PFSK-1 (cell line): ENCODE results near the gene SLC12A3.

Source experiments
- FOXP2 ChIP-seq: optimal IDR thresholded peaks from 2 replicates; pipeline ENCODE3; 2011; ENCODE audit warnings: borderline replicate concordance, control low read depth, inconsistent platforms; ENCODE audit not compliant: insufficient read depth; ENCODE audit errors: extremely low read length, extremely low read depth
- POLR2AphosphoS5 ChIP-seq: IDR thresholded peaks from 2 replicates; pipeline ENCODE4 v1.6.1; 2012; ENCODE audit warnings: low read depth, mild to moderate bottlenecking, control low read depth, low read length, moderate library complexity
- SIN3A ChIP-seq: IDR thresholded peaks from 2 replicates; pipeline ENCODE4 v1.6.1; 2012; ENCODE audit warnings: mild to moderate bottlenecking, low read length, moderate library complexity, borderline replicate concordance; ENCODE audit not compliant: insufficient read depth
- TAF1 ChIP-seq: IDR thresholded peaks from 2 replicates; pipeline ENCODE4 v1.6.1; 2012; ENCODE audit warnings: low read length, control low read depth, borderline replicate concordance; ENCODE audit not compliant: insufficient read depth
- TF ChIP-seq, protein P1 (sequence below), 2 experiments: IDR thresholded peaks; 2 replicates each; pipeline versions ENCODE4 v1.6.1 to v1.8.0; 2011 to 2012; ENCODE audit warnings: low read depth in 2 of 2, low read length in 2 of 2, control low read depth in 1 of 2, inconsistent platforms in 1 of 2, mild to moderate bottlenecking in 1 of 2, moderate library complexity in 1 of 2; ENCODE audit not compliant: insufficient read depth in 1 of 2

SLC12A3 gene

DNA sequence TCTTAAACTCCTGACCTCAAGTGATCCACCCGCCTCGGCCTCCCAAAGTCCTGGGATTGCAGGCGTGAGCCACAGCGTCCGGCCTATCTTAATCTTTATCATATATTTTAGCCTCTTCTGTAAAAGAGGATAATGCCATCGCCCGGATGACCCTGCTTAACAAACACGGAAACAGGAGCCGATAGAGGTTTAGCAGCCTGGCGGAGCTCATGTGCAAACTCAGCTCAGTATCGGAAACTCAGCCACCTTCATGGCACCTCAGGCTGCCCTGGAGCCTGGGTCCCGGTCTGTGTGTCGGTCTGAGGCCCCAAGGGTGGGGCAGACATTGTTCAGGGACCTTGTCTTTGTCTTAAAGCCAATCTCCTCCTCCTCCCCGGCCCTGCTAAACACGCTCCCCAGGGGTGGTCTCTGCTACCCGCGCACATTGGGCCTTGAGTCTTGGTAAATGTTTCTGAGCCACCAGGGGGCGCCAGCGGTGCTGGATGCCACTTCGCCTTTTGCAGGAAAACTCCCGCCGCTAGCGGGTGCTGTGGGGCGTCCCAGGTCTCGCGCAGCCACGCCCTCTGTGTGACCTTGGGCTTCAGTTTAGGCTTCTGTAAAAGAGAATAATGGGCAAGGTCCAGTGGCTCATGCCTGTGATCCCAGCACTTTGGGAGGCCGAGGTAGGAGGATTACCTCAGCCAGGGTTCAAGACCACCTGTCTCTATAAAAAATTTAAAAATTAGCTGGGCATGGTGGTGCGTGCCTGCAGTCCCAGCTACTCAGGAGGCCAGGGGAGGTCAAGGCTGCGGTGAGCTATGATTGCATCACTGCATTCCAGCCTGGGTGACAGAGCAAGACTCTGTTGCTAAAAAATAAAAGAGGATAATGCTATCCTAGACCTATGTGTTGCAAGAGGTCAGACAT lies 99.5 kb downstream of the SLC12A3 start:
- TF ChIP-seq FOXP2 (no peak), POLR2AphosphoS5 (no peak), TAF1 (no peak), SIN3A (no peak)
- TF ChIP-seq, protein P1, sequence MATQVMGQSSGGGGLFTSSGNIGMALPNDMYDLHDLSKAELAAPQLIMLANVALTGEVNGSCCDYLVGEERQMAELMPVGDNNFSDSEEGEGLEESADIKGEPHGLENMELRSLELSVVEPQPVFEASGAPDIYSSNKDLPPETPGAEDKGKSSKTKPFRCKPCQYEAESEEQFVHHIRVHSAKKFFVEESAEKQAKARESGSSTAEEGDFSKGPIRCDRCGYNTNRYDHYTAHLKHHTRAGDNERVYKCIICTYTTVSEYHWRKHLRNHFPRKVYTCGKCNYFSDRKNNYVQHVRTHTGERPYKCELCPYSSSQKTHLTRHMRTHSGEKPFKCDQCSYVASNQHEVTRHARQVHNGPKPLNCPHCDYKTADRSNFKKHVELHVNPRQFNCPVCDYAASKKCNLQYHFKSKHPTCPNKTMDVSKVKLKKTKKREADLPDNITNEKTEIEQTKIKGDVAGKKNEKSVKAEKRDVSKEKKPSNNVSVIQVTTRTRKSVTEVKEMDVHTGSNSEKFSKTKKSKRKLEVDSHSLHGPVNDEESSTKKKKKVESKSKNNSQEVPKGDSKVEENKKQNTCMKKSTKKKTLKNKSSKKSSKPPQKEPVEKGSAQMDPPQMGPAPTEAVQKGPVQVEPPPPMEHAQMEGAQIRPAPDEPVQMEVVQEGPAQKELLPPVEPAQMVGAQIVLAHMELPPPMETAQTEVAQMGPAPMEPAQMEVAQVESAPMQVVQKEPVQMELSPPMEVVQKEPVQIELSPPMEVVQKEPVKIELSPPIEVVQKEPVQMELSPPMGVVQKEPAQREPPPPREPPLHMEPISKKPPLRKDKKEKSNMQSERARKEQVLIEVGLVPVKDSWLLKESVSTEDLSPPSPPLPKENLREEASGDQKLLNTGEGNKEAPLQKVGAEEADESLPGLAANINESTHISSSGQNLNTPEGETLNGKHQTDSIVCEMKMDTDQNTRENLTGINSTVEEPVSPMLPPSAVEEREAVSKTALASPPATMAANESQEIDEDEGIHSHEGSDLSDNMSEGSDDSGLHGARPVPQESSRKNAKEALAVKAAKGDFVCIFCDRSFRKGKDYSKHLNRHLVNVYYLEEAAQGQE (IDR thresholded peaks at IDR 0.05; ENCODE audit: insufficient read depth in 1 of 2, low read depth in 2 of 2, low read length in 2 of 2), result no peak
